ENCODE results near the gene NECTIN3.

The NECTIN3 gene

DNA sequence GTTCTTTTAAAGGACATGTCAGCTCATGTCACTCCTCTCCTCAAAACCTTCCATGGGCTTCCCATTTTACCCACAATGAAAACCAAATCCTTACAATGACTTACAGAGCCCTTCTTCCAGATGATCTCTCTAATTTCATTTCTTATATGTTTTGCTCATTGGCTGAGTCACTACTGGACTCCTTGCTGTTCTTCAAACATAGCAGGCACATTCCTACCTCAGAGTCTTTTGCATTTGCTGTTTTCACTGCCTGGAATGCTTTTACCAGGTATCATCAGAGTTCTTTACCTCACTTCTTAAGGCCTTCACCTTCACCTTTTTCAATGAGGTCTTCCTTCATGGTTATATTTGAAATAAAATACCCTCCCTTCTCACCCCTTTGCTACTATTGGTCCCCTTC, 57.3 kb downstream of the NECTIN3 start:
- Histone ChIP-seq H3K79me1 (ENCODE audit: low read length) (peaks cover 1% of the 10 kb centered on the region), H3K23ac (ENCODE audit: low read length) (no peak overlapping the region), H2BK12ac (ENCODE audit: low read length) (no peak overlapping the region), H3K27me3 (ENCODE audit: insufficient read depth, low read length) (no peaks in the 10 kb centered on the region), H2AK5ac (ENCODE audit: low read length) (no peak overlapping the region), H3K27ac (ENCODE audit: low read depth, low read length) (peak overlapping the region; percentile 21), H2AFZ (ENCODE audit: insufficient read depth, low read length, poor library complexity) (no peak overlapping the region), H3K4ac (ENCODE audit: low read depth, low read length) (no peak overlapping the region), H3K36me3 (ENCODE audit: control insufficient read depth in 1 of 2, insufficient read depth in 2 of 2, low read length in 2 of 2) (peaks cover 3 to 8% of the 10 kb centered on the region in 2 experiments), H2BK120ac (ENCODE audit: insufficient read depth, low read length, poor library complexity) (no peak overlapping the region), H4K12ac (ENCODE audit: low read depth, low read length) (no peak overlapping the region), H3K9me3 (ENCODE audit: insufficient read depth, low read depth, low read length) (no peaks in the 10 kb centered on the region), H4K8ac (ENCODE audit: low read depth, low read length) (no peak overlapping the region), H3K4me3 (ENCODE audit: low read depth, low read length) (no peak overlapping the region), H2BK5ac (ENCODE audit: low read depth, low read length, poor library complexity) (no peak overlapping the region), H3K4me1 (ENCODE audit: control insufficient read depth in 1 of 2, insufficient read depth in 2 of 2, low read length in 2 of 2) (peaks cover 0 to 2% of the 10 kb centered on the region in 2 experiments), H3K9ac (ENCODE audit: low read length) (no peak overlapping the region), H3K14ac (ENCODE audit: low read length) (no peak overlapping the region), H3K79me2 (ENCODE audit: control insufficient read depth, insufficient read depth, low read length, poor library complexity) (no peaks in the 10 kb centered on the region), H4K91ac (ENCODE audit: low read depth, low read length) (no peak overlapping the region), H3K4me2 (ENCODE audit: low read length) (no peak overlapping the region), H3K18ac (ENCODE audit: low read length) (no peak overlapping the region)
- DNase-seq, result peak in 1 of 2 donors; percentile 60

DNA sequence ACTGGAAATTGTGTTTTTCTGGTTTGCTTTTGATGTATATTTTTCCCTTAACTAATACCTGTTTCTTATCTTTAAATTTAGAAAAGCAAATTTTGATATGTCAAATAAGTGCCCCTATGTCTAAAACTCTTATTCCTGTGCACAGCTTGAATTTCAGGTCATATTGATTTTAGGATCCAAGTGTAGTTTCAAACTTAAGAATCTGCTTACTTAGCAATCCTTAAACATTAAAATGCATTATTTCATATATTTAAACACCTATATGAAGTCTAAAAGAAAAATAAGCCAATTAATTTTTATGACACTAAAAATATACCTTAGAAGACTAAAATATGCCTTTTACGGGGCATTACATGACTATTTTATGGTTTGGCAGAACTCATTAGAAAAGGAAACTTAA, 59.2 kb downstream of the NECTIN3 start:
- peaks cover 1% of the 10 kb centered on the region for H3K79me1 ChIP-seq (ENCODE audit: low read length)
- H2AK5ac ChIP-seq (ENCODE audit: low read length), result no peak overlapping the region
- no peak overlapping the region for H3K4me2 ChIP-seq (ENCODE audit: low read length)
- H2BK120ac ChIP-seq (ENCODE audit: insufficient read depth, low read length, poor library complexity), result no peak overlapping the region
- no peak overlapping the region for H3K18ac ChIP-seq (ENCODE audit: low read length)
- H3K9me3 ChIP-seq (ENCODE audit: insufficient read depth, low read depth, low read length), result no peaks in the 10 kb centered on the region
- H3K23ac ChIP-seq (ENCODE audit: low read length), result no peak overlapping the region
- H2AFZ ChIP-seq (ENCODE audit: insufficient read depth, low read length, poor library complexity), result no peak overlapping the region
- H4K91ac ChIP-seq (ENCODE audit: low read depth, low read length), result no peak overlapping the region
- peaks cover 0 to 2% of the 10 kb centered on the region in 2 experiments for H3K4me1 ChIP-seq (ENCODE audit: control insufficient read depth in 1 of 2, insufficient read depth in 2 of 2, low read length in 2 of 2)
- H4K8ac ChIP-seq (ENCODE audit: low read depth, low read length), result no peak overlapping the region
- H2BK5ac ChIP-seq (ENCODE audit: low read depth, low read length, poor library complexity), result no peak overlapping the region
- no peak overlapping the region for H3K4ac ChIP-seq (ENCODE audit: low read depth, low read length)
- no peak overlapping the region for H3K14ac ChIP-seq (ENCODE audit: low read length)
- H3K27me3 ChIP-seq (ENCODE audit: insufficient read depth, low read length), result no peaks in the 10 kb centered on the region
- no peak overlapping the region for H4K12ac ChIP-seq (ENCODE audit: low read depth, low read length)
- H2BK12ac ChIP-seq (ENCODE audit: low read length), result no peak overlapping the region
- H3K36me3 ChIP-seq (ENCODE audit: control insufficient read depth in 1 of 2, insufficient read depth in 2 of 2, low read length in 2 of 2), result peaks cover 3 to 8% of the 10 kb centered on the region in 2 experiments
- no peak for DNase-seq
- no peak overlapping the region for H3K9ac ChIP-seq (ENCODE audit: low read length)
- H3K4me3 ChIP-seq (ENCODE audit: low read depth, low read length), result no peak overlapping the region
- WGBS (ENCODE audit: extremely low coverage, insufficient coverage, insufficient read length), result no CpG with 5 or more reads among the region's 1 CpG
- H3K27ac ChIP-seq (ENCODE audit: low read depth, low read length), result no peak overlapping the region
- no peaks in the 10 kb centered on the region for H3K79me2 ChIP-seq (ENCODE audit: control insufficient read depth, insufficient read depth, low read length, poor library complexity)

DNA sequence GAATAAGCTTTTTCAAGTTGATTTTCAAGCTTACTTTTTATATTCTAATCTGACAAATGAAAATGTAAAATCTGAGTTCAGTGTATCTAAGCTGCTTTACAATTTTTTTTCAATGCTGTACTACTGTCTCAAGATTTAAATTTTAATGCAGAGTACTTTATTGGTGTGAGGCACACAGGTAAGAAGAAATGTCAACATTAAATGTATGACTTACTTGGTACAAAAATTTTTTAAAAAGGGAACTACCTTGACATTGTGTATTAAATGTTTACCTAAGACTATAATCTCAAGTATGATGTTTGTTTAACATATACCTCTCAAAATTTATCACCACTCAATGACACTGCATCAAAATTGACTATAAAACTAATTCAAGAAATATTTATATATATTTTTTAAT, 62.7 kb downstream of the NECTIN3 start:
- H3K9ac ChIP-seq (ENCODE audit: low read length), result no peak overlapping the region
- H3K4ac ChIP-seq (ENCODE audit: low read depth, low read length), result no peak overlapping the region
- no peak for DNase-seq
- H2BK5ac ChIP-seq (ENCODE audit: low read depth, low read length, poor library complexity), result no peak overlapping the region
- no peak overlapping the region for H4K8ac ChIP-seq (ENCODE audit: low read depth, low read length)
- H2AK5ac ChIP-seq (ENCODE audit: low read length), result no peak overlapping the region
- no peak overlapping the region for H3K14ac ChIP-seq (ENCODE audit: low read length)
- H3K27ac ChIP-seq (ENCODE audit: low read depth, low read length), result no peak overlapping the region
- no peaks in the 10 kb centered on the region for H3K4me1 ChIP-seq (ENCODE audit: control insufficient read depth in 1 of 2, insufficient read depth in 2 of 2, low read length in 2 of 2)
- H2AFZ ChIP-seq (ENCODE audit: insufficient read depth, low read length, poor library complexity), result no peak overlapping the region
- H3K27me3 ChIP-seq (ENCODE audit: insufficient read depth, low read length), result no peaks in the 10 kb centered on the region
- no peak overlapping the region for H2BK12ac ChIP-seq (ENCODE audit: low read length)
- no peaks in the 10 kb centered on the region for H3K9me3 ChIP-seq (ENCODE audit: insufficient read depth, low read depth, low read length)
- no peak overlapping the region for H4K12ac ChIP-seq (ENCODE audit: low read depth, low read length)
- no peaks in the 10 kb centered on the region for H3K79me1 ChIP-seq (ENCODE audit: low read length)
- no peaks in the 10 kb centered on the region for H3K79me2 ChIP-seq (ENCODE audit: control insufficient read depth, insufficient read depth, low read length, poor library complexity)
- H4K91ac ChIP-seq (ENCODE audit: low read depth, low read length), result no peak overlapping the region
- H3K36me3 ChIP-seq (ENCODE audit: control insufficient read depth in 1 of 2, insufficient read depth in 2 of 2, low read length in 2 of 2), result peaks cover 0 to 3% of the 10 kb centered on the region in 2 experiments
- H3K23ac ChIP-seq (ENCODE audit: low read length), result no peak overlapping the region
- H3K18ac ChIP-seq (ENCODE audit: low read length), result no peak overlapping the region
- no peak overlapping the region for H2BK120ac ChIP-seq (ENCODE audit: insufficient read depth, low read length, poor library complexity)
- H3K4me2 ChIP-seq (ENCODE audit: low read length), result no peak overlapping the region
- no peak overlapping the region for H3K4me3 ChIP-seq (ENCODE audit: low read depth, low read length)

DNA sequence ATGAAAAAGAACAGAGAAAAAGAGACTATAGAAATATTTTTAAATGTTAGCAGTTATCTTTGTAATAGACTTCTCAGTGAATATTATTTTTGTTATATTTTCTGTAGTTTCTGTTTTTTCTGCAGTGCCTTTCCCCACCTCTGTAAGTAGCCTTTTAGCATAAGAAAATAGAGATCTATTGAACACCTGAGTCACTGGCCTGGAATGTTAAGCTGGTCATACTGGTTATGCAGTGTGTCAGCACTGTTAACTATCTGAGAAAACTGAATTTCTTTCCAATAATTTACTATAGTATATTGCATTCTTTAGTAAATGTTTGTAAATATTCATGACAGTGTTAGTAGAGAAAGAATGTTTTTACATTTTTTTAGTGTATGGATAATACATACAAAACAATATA, 79.8 kb downstream of the NECTIN3 start:
- no peak overlapping the region for H3K27ac ChIP-seq (ENCODE audit: low read depth, low read length)
- no peak overlapping the region for H2AK5ac ChIP-seq (ENCODE audit: low read length)
- H3K4me3 ChIP-seq (ENCODE audit: low read depth, low read length), result no peak overlapping the region
- no peak overlapping the region for H2BK12ac ChIP-seq (ENCODE audit: low read length)
- no peaks in the 10 kb centered on the region for H3K79me1 ChIP-seq (ENCODE audit: low read length)
- no peak overlapping the region for H2BK120ac ChIP-seq (ENCODE audit: insufficient read depth, low read length, poor library complexity)
- H3K4me1 ChIP-seq (ENCODE audit: control insufficient read depth in 1 of 2, insufficient read depth in 2 of 2, low read length in 2 of 2), result no peaks in the 10 kb centered on the region
- DNase-seq, result peak; percentile 67 to 86
- no peak overlapping the region for H3K18ac ChIP-seq (ENCODE audit: low read length)
- H4K8ac ChIP-seq (ENCODE audit: low read depth, low read length), result no peak overlapping the region
- H3K27me3 ChIP-seq (ENCODE audit: insufficient read depth, low read length), result no peaks in the 10 kb centered on the region
- H2BK5ac ChIP-seq (ENCODE audit: low read depth, low read length, poor library complexity), result no peak overlapping the region
- H3K79me2 ChIP-seq (ENCODE audit: control insufficient read depth, insufficient read depth, low read length, poor library complexity), result no peaks in the 10 kb centered on the region
- no peaks in the 10 kb centered on the region for H3K9me3 ChIP-seq (ENCODE audit: insufficient read depth, low read depth, low read length)
- H3K9ac ChIP-seq (ENCODE audit: low read length), result no peak overlapping the region
- no peak overlapping the region for H4K91ac ChIP-seq (ENCODE audit: low read depth, low read length)
- H3K4ac ChIP-seq (ENCODE audit: low read depth, low read length), result no peak overlapping the region
- peaks cover 1 to 3% of the 10 kb centered on the region in 2 experiments for H3K36me3 ChIP-seq (ENCODE audit: control insufficient read depth in 1 of 2, insufficient read depth in 2 of 2, low read length in 2 of 2)
- H2AFZ ChIP-seq (ENCODE audit: insufficient read depth, low read length, poor library complexity), result no peak overlapping the region
- no peak overlapping the region for H3K14ac ChIP-seq (ENCODE audit: low read length)
- H4K12ac ChIP-seq (ENCODE audit: low read depth, low read length), result no peak overlapping the region
- H3K23ac ChIP-seq (ENCODE audit: low read length), result no peak overlapping the region
- no peak overlapping the region for H3K4me2 ChIP-seq (ENCODE audit: low read length)

DNA sequence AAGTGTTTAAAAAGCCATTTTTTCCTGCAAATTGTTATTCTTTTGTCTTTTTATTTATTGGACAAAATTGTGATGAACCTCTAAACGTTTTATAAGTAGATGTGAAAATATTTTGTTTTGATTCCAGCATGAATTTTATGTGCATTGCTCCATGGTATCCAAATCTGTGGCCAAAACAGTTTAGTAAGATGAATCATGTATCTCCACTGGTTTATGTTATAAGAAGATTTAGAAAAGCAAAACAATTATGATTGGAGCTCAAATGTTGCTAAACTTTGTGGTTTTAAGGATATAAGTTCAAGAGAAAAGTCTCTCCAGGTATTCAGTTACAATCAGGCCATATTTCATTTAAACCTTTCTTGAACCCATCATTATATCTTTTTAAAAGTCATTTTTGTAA, 80.9 kb downstream of the NECTIN3 start:
- no CpG with 5 or more reads among the region's 1 CpG for WGBS (ENCODE audit: extremely low coverage, insufficient coverage, insufficient read length)
- H3K4me3 ChIP-seq (ENCODE audit: low read depth, low read length), result no peak overlapping the region
- no peak for DNase-seq

More for the DNA sequence above, 80.9 kb downstream of the NECTIN3 start:
- no peak overlapping the region for H4K91ac ChIP-seq (ENCODE audit: low read depth, low read length)
- no peaks in the 10 kb centered on the region for H3K9me3 ChIP-seq (ENCODE audit: insufficient read depth, low read depth, low read length)
- no peak overlapping the region for H3K9ac ChIP-seq (ENCODE audit: low read length)
- no peak overlapping the region for H2AK5ac ChIP-seq (ENCODE audit: low read length)
- H3K36me3 ChIP-seq (ENCODE audit: control insufficient read depth in 1 of 2, insufficient read depth in 2 of 2, low read length in 2 of 2), result peaks cover 1 to 3% of the 10 kb centered on the region in 2 experiments
- no peak overlapping the region for H4K8ac ChIP-seq (ENCODE audit: low read depth, low read length)
- no peak overlapping the region for H3K27ac ChIP-seq (ENCODE audit: low read depth, low read length)
- H3K23ac ChIP-seq (ENCODE audit: low read length), result no peak overlapping the region
- H3K4ac ChIP-seq (ENCODE audit: low read depth, low read length), result no peak overlapping the region
- no peak overlapping the region for H4K12ac ChIP-seq (ENCODE audit: low read depth, low read length)
- no peak overlapping the region for H2BK5ac ChIP-seq (ENCODE audit: low read depth, low read length, poor library complexity)
- H3K27me3 ChIP-seq (ENCODE audit: insufficient read depth, low read length), result no peaks in the 10 kb centered on the region
- no peaks in the 10 kb centered on the region for H3K4me1 ChIP-seq (ENCODE audit: control insufficient read depth in 1 of 2, insufficient read depth in 2 of 2, low read length in 2 of 2)
- H3K79me1 ChIP-seq (ENCODE audit: low read length), result no peaks in the 10 kb centered on the region
- no peak overlapping the region for H2BK12ac ChIP-seq (ENCODE audit: low read length)
- no peak overlapping the region for H3K14ac ChIP-seq (ENCODE audit: low read length)
- no peaks in the 10 kb centered on the region for H3K79me2 ChIP-seq (ENCODE audit: control insufficient read depth, insufficient read depth, low read length, poor library complexity)
- no peak overlapping the region for H3K4me2 ChIP-seq (ENCODE audit: low read length)
- no peak overlapping the region for H2AFZ ChIP-seq (ENCODE audit: insufficient read depth, low read length, poor library complexity)
- no peak overlapping the region for H2BK120ac ChIP-seq (ENCODE audit: insufficient read depth, low read length, poor library complexity)
- H3K18ac ChIP-seq (ENCODE audit: low read length), result no peak overlapping the region
